Measurements from ENCODE around the gene PLCB1.

GRCh38 chr20:8304124-8304816 lies 172.2 kb downstream of the PLCB1 start:
- TF ChIP-seq CTCF (IDR thresholded peaks at IDR 0.05) (no peak), POLR2A (IDR thresholded peaks at IDR 0.05) (no peak), POLR2AphosphoS5 (IDR thresholded peaks at IDR 0.05) (no peak)

All from breast epithelium (tissue), 3 donors.